Activated CD8-positive, alpha-beta memory T cell treated with anti-CD3 and anti-CD28 coated beads for 4 hours (primary cell): ENCODE results near the gene MADCAM1.

ENCODE experiments used
- DNase-seq, 2 donors: peaks; one replicate each; pipeline ENCODE4 v3.0.0-alpha.2; 2020; ENCODE audit warnings: low read depth in 2 of 2

Gene MADCAM1

GRCh38 chr19:508204-509150 lies 12.2 kb downstream of the MADCAM1 start:
- no peak for DNase-seq

- peak; percentile 81 to 84 for DNase-seq
Measured at GRCh38 chr19:510606-511100, 14.4 kb downstream of the MADCAM1 start.

- DNase-seq = peak; percentile 66 to 67
Measured at GRCh38 chr19:511101-511851, 15.0 kb downstream of the MADCAM1 start.

GRCh38 chr19:512547-513365 lies 16.5 kb downstream of the MADCAM1 start:
- DNase-seq = no peak

- DNase-seq = no peak
Measured at GRCh38 chr19:513368-514165, 17.3 kb downstream of the MADCAM1 start.

- DNase-seq = no peak
Measured at GRCh38 chr19:514166-514663, 17.9 kb downstream of the MADCAM1 start.

GRCh38 chr19:517721-518597 lies 21.7 kb downstream of the MADCAM1 start:
- DNase-seq = no peak

- no peak for DNase-seq
Measured at GRCh38 chr19:518598-519231, 22.4 kb downstream of the MADCAM1 start.

GRCh38 chr19:519449-519865 lies 23.2 kb downstream of the MADCAM1 start:
- no peak for DNase-seq

GRCh38 chr19:522726-523125 lies 26.4 kb downstream of the MADCAM1 start:
- no peak for DNase-seq

GRCh38 chr19:524062-524674 lies 27.9 kb downstream of the MADCAM1 start:
- no peak for DNase-seq

- no peak for DNase-seq
Measured at GRCh38 chr19:525029-525428, 28.7 kb downstream of the MADCAM1 start.

GRCh38 chr19:525857-526419 lies 29.7 kb downstream of the MADCAM1 start:
- DNase-seq = no peak

- DNase-seq = no peak
Measured at GRCh38 chr19:530134-531008, 34.1 kb downstream of the MADCAM1 start.

GRCh38 chr19:531009-531752 lies 34.9 kb downstream of the MADCAM1 start:
- DNase-seq = peak; percentile 63 to 68

GRCh38 chr19:531753-532560 lies 35.7 kb downstream of the MADCAM1 start, which contains the start of gene CDC34:
Gene CDC34 (plus strand): TSS chr19:531760. CDS start chr19:531932, 172 bp downstream.
- no peak for DNase-seq
